ENCODE data around the gene TUBB8. TPM values are rescaled to one million over a fixed set of nuclear protein-coding genes. Genes with fewer than 3 reads are reported as not detected.

The TUBB8 gene
- under 1 TPM in 1 of 4 donors, not detected in 3; 0.88 TPM for total RNA-seq

DNA sequence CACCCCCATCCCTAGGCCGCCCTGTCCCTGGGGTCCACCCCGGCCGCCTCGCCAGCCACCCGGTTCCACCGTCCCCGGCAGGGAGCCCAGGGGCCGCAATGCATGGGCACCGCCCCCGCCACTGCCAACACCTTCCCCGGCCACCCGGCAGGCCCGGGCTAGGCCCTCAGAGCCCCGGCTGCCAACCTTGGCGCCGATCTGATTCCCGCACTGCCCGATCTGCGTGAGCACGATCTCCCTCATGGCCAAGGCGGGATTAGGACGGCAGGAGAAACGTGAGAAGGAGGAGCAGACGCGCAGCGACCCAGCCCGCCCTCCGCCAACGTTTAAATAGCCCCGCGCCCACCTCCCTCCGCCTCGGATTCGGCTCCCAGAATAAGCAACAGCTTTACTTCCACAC, at the start of gene TUBB8:
TUBB8 (minus strand) TSS at position 301 of the 400 bp plus-strand sequence; CDS start at position 243, 58 bp downstream.
- no peak for TF ChIP-seq CTCF (IDR thresholded peaks at IDR 0.05)
- no peak for DNase-seq (ENCODE audit: low spot score)
- ATAC-seq (ENCODE audit: low FRiP score) = no peak

DNA sequence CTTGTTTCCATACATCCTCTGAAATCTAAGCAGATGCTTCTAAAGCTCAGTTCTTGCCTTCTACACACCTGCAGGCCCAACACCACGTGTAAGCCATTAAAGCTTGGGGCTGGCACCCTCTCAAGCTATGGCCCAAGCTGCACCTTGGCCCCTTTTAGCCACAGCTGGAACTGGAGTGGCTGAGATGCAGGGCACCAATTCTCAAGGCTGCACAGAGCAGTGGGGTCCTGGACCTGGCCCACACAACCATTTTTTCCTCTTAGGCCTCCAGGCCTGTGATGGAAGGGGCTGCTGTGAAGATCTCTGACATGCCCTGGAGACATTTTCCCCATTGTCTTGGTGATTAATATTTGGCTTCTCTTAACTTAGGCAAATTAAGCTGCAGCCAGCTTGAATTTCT, 47.4 kb upstream of the TUBB8 start:
- DNase-seq (ENCODE audit: low spot score) = no peak
- TF ChIP-seq CTCF (IDR thresholded peaks at IDR 0.05) = no peak
- no peak for ATAC-seq (ENCODE audit: low FRiP score)

DNA sequence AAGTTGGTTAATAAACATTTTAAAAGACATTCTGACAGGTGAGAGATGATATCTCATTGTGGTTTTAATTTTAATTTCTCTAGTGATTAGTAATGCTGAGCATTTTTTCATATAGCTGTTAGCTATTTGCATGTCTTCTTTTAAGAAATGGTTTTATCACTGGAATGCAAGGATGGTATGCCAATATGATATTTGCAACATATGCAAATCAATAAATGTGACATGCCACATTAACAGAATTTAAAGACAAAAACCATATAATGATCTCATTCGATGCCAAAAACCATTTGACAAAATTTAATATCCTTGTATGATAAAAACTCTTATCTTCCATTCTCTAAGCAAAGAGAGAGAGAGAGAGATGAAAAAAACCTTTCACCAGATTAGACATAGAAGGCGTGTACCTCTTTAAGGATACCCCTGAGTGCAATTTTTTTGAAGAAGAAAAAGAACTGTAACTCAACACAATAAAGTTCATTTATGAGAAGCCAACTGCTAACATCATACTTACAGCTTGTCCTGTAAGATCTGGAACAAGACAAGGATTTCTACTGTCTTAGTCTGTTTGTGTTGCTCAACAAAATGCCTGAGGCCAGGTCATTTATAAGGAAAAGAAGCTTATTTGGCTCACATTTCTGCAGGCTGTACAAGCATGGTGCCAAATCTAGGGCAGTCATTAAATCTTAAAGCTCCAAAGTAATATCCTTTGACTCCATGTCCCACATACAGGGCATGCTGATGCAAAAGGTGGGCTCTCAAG, 46.4 kb upstream of the TUBB8 start:
- no peak for TF ChIP-seq CTCF (IDR thresholded peaks at IDR 0.05)
- ATAC-seq (ENCODE audit: low FRiP score) = no peak
- no peak for DNase-seq (ENCODE audit: low spot score)

- ATAC-seq (ENCODE audit: low FRiP score) = no peak
- TF ChIP-seq CTCF (IDR thresholded peaks at IDR 0.05) = no peak
- DNase-seq (ENCODE audit: low spot score) = no peak
These were observed 45.5 kb upstream of the TUBB8 start for GRCh38 chr10:94613-95012.

- no peak for DNase-seq (ENCODE audit: low spot score)
- no peak for ATAC-seq (ENCODE audit: low FRiP score)
- TF ChIP-seq CTCF (IDR thresholded peaks at IDR 0.05) = no peak
These were observed 43.8 kb upstream of the TUBB8 start for GRCh38 chr10:92846-93245.

DNA sequence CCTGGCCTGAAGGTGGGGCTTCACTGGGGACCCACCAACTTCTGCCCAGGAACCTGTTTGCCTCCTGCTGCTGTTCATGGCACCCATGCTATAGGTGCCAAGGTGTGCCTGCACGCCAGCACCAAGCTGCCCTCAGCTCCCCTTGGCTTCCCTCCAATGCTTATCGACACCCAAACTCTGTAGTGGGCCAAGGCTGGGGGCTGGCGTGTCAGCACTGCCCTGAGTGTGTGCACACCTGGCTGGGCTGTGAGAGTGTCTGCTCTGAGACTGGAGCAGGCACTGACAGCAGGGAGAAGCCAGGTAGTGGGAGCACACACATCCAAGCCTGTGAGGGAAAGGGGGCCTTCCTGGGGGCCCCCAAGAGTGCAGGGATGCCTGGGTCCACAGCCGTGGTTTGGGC, 43.1 kb upstream of the TUBB8 start:
- no peak for TF ChIP-seq CTCF (IDR thresholded peaks at IDR 0.05)
- DNase-seq (ENCODE audit: low spot score) (no peak), ATAC-seq (ENCODE audit: low FRiP score) (no peak)

DNA sequence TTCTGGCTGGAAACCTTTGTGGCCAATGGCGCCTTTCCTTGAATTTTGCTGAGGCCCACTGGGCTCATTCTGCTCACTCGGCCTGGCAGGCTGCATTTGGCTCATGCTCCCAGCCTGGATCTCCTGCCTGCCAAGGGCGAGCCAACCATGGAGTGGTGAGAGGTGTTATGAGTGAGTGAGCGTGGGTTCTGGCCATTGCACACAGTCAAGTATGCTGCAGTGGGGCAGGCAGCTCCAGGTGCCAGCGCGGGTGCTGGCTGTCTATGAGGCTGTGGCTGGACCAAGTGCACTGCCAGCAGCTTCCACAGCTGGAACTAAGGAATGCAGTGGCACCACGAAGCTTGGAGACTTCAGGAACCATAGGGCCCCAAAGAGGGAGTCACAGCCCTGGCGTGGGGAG, 42.2 kb upstream of the TUBB8 start:
- DNase-seq (ENCODE audit: low spot score) = no peak
- TF ChIP-seq CTCF (IDR thresholded peaks at IDR 0.05) = no peak
- no peak for ATAC-seq (ENCODE audit: low FRiP score)
